SU-DHL-6 (cell line): ENCODE measurements around the gene NTN4.

Source experiments
- CTCF ChIP-seq: fragments of 200-600 bp; sonication (generic); IDR thresholded peaks from one replicate; pipeline ENCODE4 v1.5.1; 2017; ENCODE audit warnings: antibody characterized with exemption, mild to moderate bottlenecking, low read length, moderate library complexity; ENCODE audit not compliant: insufficient read depth, poor library complexity, severe bottlenecking
- EZH2phosphoT487 ChIP-seq: fragments of 200-600 bp; sonication (generic), shearing (Covaris generic); conservative IDR thresholded peaks from 2 replicates; pipeline ENCODE4 v1.6.1; 2018; ENCODE audit warnings: mild to moderate bottlenecking, antibody characterized with exemption, low read length, moderate library complexity, mixed read lengths

- TF ChIP-seq CTCF (no peak), EZH2phosphoT487 (no peak)
Measured at GRCh38 chr12:95796982-95797289, 6.4 kb upstream of the NTN4 start.
